ENCODE measurements around the gene SLC30A2.

DNA sequence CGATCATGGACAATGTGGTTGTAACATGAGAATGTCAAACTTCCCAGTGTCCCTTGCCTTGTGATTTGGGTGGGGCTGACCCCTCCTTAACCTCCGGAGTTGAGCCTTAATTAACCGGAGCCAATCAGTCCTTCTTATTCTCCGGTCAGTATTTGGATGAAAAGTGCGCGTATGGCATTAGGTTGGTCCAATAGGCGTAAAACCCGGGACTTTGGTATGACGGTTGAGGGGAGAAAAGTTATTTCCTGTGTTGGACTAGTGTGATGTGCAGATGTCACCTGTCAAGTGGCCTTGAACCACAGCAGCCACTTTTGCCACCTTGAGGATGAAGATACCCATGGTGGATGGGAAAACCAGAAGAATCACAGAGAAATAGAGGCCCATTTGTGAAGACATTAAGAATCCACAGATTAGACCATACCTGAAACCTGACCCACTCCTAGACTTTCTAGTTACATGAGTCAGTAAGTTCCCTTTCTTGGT, 53.2 kb downstream of the SLC30A2 start:
- TF ChIP-seq POLR2AphosphoS5 (IDR thresholded peaks at IDR 0.05; ENCODE audit: low read depth, low read length) (no peak), TCF7L2 (IDR thresholded peaks at IDR 0.05; ENCODE audit: low read depth, low read length) (no peak)
- TF ChIP-seq, protein P1, sequence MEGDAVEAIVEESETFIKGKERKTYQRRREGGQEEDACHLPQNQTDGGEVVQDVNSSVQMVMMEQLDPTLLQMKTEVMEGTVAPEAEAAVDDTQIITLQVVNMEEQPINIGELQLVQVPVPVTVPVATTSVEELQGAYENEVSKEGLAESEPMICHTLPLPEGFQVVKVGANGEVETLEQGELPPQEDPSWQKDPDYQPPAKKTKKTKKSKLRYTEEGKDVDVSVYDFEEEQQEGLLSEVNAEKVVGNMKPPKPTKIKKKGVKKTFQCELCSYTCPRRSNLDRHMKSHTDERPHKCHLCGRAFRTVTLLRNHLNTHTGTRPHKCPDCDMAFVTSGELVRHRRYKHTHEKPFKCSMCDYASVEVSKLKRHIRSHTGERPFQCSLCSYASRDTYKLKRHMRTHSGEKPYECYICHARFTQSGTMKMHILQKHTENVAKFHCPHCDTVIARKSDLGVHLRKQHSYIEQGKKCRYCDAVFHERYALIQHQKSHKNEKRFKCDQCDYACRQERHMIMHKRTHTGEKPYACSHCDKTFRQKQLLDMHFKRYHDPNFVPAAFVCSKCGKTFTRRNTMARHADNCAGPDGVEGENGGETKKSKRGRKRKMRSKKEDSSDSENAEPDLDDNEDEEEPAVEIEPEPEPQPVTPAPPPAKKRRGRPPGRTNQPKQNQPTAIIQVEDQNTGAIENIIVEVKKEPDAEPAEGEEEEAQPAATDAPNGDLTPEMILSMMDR (IDR thresholded peaks at IDR 0.05), result no peak
- TF ChIP-seq, protein P2, sequence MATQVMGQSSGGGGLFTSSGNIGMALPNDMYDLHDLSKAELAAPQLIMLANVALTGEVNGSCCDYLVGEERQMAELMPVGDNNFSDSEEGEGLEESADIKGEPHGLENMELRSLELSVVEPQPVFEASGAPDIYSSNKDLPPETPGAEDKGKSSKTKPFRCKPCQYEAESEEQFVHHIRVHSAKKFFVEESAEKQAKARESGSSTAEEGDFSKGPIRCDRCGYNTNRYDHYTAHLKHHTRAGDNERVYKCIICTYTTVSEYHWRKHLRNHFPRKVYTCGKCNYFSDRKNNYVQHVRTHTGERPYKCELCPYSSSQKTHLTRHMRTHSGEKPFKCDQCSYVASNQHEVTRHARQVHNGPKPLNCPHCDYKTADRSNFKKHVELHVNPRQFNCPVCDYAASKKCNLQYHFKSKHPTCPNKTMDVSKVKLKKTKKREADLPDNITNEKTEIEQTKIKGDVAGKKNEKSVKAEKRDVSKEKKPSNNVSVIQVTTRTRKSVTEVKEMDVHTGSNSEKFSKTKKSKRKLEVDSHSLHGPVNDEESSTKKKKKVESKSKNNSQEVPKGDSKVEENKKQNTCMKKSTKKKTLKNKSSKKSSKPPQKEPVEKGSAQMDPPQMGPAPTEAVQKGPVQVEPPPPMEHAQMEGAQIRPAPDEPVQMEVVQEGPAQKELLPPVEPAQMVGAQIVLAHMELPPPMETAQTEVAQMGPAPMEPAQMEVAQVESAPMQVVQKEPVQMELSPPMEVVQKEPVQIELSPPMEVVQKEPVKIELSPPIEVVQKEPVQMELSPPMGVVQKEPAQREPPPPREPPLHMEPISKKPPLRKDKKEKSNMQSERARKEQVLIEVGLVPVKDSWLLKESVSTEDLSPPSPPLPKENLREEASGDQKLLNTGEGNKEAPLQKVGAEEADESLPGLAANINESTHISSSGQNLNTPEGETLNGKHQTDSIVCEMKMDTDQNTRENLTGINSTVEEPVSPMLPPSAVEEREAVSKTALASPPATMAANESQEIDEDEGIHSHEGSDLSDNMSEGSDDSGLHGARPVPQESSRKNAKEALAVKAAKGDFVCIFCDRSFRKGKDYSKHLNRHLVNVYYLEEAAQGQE (IDR thresholded peaks at IDR 0.05; ENCODE audit: insufficient read depth in 1 of 2, low read depth in 2 of 2, low read length in 1 of 2), result no peak
